Measurements from ENCODE around the gene CLEC17A. TPM values are rescaled to one million over a fixed set of nuclear protein-coding genes. Genes with fewer than 3 reads are reported as not detected.
A peak's percentile ranks its signal among the peaks of the same experiment; 100 is the strongest.

Gene CLEC17A
- total and polyA plus RNA-seq, 2 of the 8 experiments (the other 6 are each of a cell fraction or from before 2014, with no cell fraction given): not detected

GRCh38 chr19:14550201-14550754 lies 32.6 kb upstream of the CLEC17A start:
- POLR2A ChIA-PET (ENCODE audit: partially characterized antibody): interaction anchor here (0.8 to 1.5 kb wide), 3 partner anchors 10 to 39 kb away, joined by 3 to 6 read pairs (median 4); no protein-coding TSS in a partner anchor

More at GRCh38 chr19:14550201-14550754, 32.6 kb upstream of the CLEC17A start:
- no peaks in the 10 kb centered on the region for H3K27me3 ChIP-seq (replicated peaks in 1 of 4; ENCODE audit: control insufficient read depth in 3 of 4, extremely low read depth in 1 of 4, insufficient read depth in 3 of 4, low read length in 3 of 4)
- no peak overlapping the region for H2BK5ac ChIP-seq (ENCODE audit: low read depth, low read length)
- H2BK20ac ChIP-seq (ENCODE audit: low read length): no peak overlapping the region
- no peak overlapping the region for H2AFZ ChIP-seq (ENCODE audit: low read length)
- no peak overlapping the region for H3K4ac ChIP-seq (replicated peaks; ENCODE audit: insufficient read length, low read depth, low read length)
- H2AK5ac ChIP-seq (ENCODE audit: low read depth, low read length): no peak overlapping the region
- H2BK15ac ChIP-seq (ENCODE audit: low read length): no peak overlapping the region
- CTCF ChIA-PET (ENCODE audit: partially characterized antibody): interaction anchor here (0.7 to 2.1 kb wide), 15 partner anchors 12 to 647 kb away, joined by 3 to 10 read pairs (median 3); no protein-coding TSS in a partner anchor
- FAIRE-seq (no peak), DNase-seq (ENCODE audit: low read depth in 1 of 2, low spot score in 2 of 2) (no peak)
- H3K27ac ChIP-seq (ENCODE audit: low read depth, low read length): peak overlapping the region; percentile 15; the same call in 1 of the 2 replicates
- no peak overlapping the region for H3K4me2 ChIP-seq (ENCODE audit: insufficient read depth in 1 of 2, low read depth in 2 of 2, low read length in 2 of 2)
- peaks cover 6 to 7% of the 10 kb centered on the region in 2 experiments for H4K20me1 ChIP-seq (replicated peaks in 1 of 2; ENCODE audit: control insufficient read depth in 1 of 2, insufficient read depth in 2 of 2, low read length in 2 of 2)
- H3K4me1 ChIP-seq (replicated peaks in 1 of 4; ENCODE audit: control insufficient read depth in 3 of 4, insufficient read depth in 4 of 4, low read length in 3 of 4): peaks cover 0 to 5% (median 2%) of the 10 kb centered on the region in 4 experiments; a peak in 3 of 7 replicates
- H3K56ac ChIP-seq (replicated peaks; ENCODE audit: insufficient read length, low read depth, low read length): no peak overlapping the region
- no peak overlapping the region for H4K91ac ChIP-seq (replicated peaks; ENCODE audit: insufficient read length, low read length)
- H2BK12ac ChIP-seq (ENCODE audit: low read depth, low read length): no peak overlapping the region
- H3K79me2 ChIP-seq (ENCODE audit: control insufficient read depth in 1 of 2, insufficient read depth in 2 of 2, low read length in 2 of 2): peaks cover 0 to 11% of the 10 kb centered on the region in 2 experiments; a peak in 1 of 4 replicates
- no peak overlapping the region for H4K5ac ChIP-seq (ENCODE audit: insufficient read length, low read depth, low read length)
- H3K9ac ChIP-seq (replicated peaks in 1 of 4; ENCODE audit: extremely low read depth in 1 of 4, low read depth in 3 of 4, low read length in 3 of 4): no peak overlapping the region
- H3K36me3 ChIP-seq (ENCODE audit: control insufficient read depth in 2 of 4, insufficient read depth in 4 of 4, low read length in 3 of 4): no peaks in the 10 kb centered on the region
- no peaks in the 10 kb centered on the region for H3K23me2 ChIP-seq (ENCODE audit: low read depth, low read length)
- H4K8ac ChIP-seq (ENCODE audit: extremely low read depth, insufficient read depth, low read length): peak overlapping the region; percentile 39
- H3K23ac ChIP-seq (ENCODE audit: insufficient read length): no peak overlapping the region
- no peak overlapping the region for H3K4me3 ChIP-seq (ENCODE audit: extremely low read depth in 1 of 4, insufficient read depth in 2 of 4, low read depth in 3 of 4, low read length in 4 of 4)
- H3K18ac ChIP-seq (ENCODE audit: extremely low read depth, low read length): no peak overlapping the region
- no peak overlapping the region for H3K14ac ChIP-seq (ENCODE audit: insufficient read length)
- peaks cover 11% of the 10 kb centered on the region for H3K79me1 ChIP-seq (ENCODE audit: low read depth, low read length)
- no peaks in the 10 kb centered on the region for H3K9me3 ChIP-seq (ENCODE audit: insufficient read depth in 2 of 2, low read depth in 1 of 2, low read length in 1 of 2)
- no peak overlapping the region for H2BK120ac ChIP-seq (replicated peaks; ENCODE audit: low read depth, low read length)
- no peak for TF ChIP-seq SIX5 (IDR thresholded peaks at IDR 0.05; ENCODE audit: low read depth, low read length)
- no peak for TF ChIP-seq SP1 (IDR thresholded peaks at IDR 0.05; ENCODE audit: low read depth, low read length)
- no peak for TF ChIP-seq RBBP5 (IDR thresholded peaks at IDR 0.05; ENCODE audit: borderline replicate concordance, low read depth, low read length)
- TF ChIP-seq NANOG (IDR thresholded peaks at IDR 0.05; ENCODE audit: insufficient read depth, low read depth, low read length, poor library complexity, severe bottlenecking): no peak
- TF ChIP-seq TAF7 (optimal IDR thresholded peaks at IDR 0.05; ENCODE audit: borderline replicate concordance, low read depth, low read length): no peak
- TF ChIP-seq, protein P1, sequence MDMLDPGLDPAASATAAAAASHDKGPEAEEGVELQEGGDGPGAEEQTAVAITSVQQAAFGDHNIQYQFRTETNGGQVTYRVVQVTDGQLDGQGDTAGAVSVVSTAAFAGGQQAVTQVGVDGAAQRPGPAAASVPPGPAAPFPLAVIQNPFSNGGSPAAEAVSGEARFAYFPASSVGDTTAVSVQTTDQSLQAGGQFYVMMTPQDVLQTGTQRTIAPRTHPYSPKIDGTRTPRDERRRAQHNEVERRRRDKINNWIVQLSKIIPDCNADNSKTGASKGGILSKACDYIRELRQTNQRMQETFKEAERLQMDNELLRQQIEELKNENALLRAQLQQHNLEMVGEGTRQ (IDR thresholded peaks at IDR 0.05; ENCODE audit: low read length): no peak
- TF ChIP-seq KDM5A (IDR thresholded peaks at IDR 0.05; ENCODE audit: low read length): no peak
- 89% methylated on average over 15 of the region's 15 CpGs; no CpG with 5 or more reads in 1 of the 2 experiments for WGBS, 2 experiments (ENCODE audit: extremely low coverage in 1 of 2, insufficient coverage in 1 of 2, insufficient read length in 1 of 2, insufficient replicate concordance in 2 of 2, low coverage in 1 of 2, low lambda C conversion rate in 2 of 2, missing lambda C conversion rate in 1 of 2)
